ENCODE measurements around the gene MRE11.

- TF ChIP-seq CTCF (IDR thresholded peaks at IDR 0.05) (no peak), POLR2A (IDR thresholded peaks at IDR 0.05) (no peak)
Measured at GRCh38 chr11:94472916-94473799, 20.5 kb downstream of the MRE11 start.
